GM12878 (cell line): ENCODE measurements around the gene KIFAP3. TPM values are rescaled to one million over a fixed set of nuclear protein-coding genes. Genes with fewer than 3 reads are reported as not detected.

Source experiments
- ATAC-seq: fragments of 200-7000 bp; cut with Tn5 transposase; 3 replicates; pipeline ENCODE4 v1.9.1; 2020; ENCODE audit warnings: mild to moderate bottlenecking, moderate library complexity
- BruUV-seq: library from RNA; stranded (reverse); fragments of 400-500 nt; replicated peaks from 2 replicates; lab custom pipeline; 2021; lab: Mats Ljungman, UMichigan
- CTCF ChIA-PET: fragments of 300-600 bp; sonication (Branson Sonifier 250); formaldehyde crosslinking; extraction: SDS; loops from one replicate; lab custom pipeline; 2021; ENCODE audit warnings: inconsistent platforms; lab: Yijun Ruan, JAX
- POLR2A ChIA-PET: fragments of 350-600 bp; formaldehyde crosslinking; extraction: SDS; loops from one replicate; lab custom pipeline; 2021; ENCODE audit warnings: inconsistent platforms; lab: Charles Lee
- RAD21 ChIA-PET: fragments of 300-600 bp; sonication (Branson Sonifier 250); formaldehyde crosslinking; loops from one replicate; lab custom pipeline; 2023; ENCODE audit warnings: antibody characterized with exemption; ENCODE audit not compliant: unreplicated experiment; lab: Charles Lee
- SMC1A ChIA-PET: fragments of 300-600 bp; sonication (Branson Sonifier 250); formaldehyde crosslinking; loops from one replicate; lab custom pipeline; 2023; ENCODE audit not compliant: unreplicated experiment, uncharacterized antibody; lab: Charles Lee
- DNase-seq: peaks from one replicate; pipeline ENCODE4 v3.0.0-alpha.2; 2011; ENCODE audit warnings: low read depth, low spot score
- FAIRE-seq: peaks from 3 replicates; lab custom pipeline; 2011; peaks lifted over from hg19 to GRCh38; lab: Jason Lieb, UNC
- H2AFZ ChIP-seq: 2 replicates; pipeline ENCODE4 v1.6.0; 2011; ENCODE audit warnings: low read depth, low read length, control low read depth; ENCODE audit not compliant: control insufficient read depth
- H3K27ac ChIP-seq: 2 replicates; pipeline ENCODE4 v1.5.1; 2011; ENCODE audit warnings: control low read depth; ENCODE audit not compliant: control insufficient read depth, insufficient read depth
- H3K27me3 ChIP-seq, 2 experiments: replicated peaks in 1 of 2; 2 replicates each; pipeline versions ENCODE4 v1.6.0 to v1.6.1; 2011; ENCODE audit warnings: low read length in 1 of 2; ENCODE audit not compliant: control insufficient read depth in 2 of 2, insufficient read depth in 2 of 2
- H3K36me3 ChIP-seq, 2 experiments: 2 replicates each; pipeline ENCODE4 v1.5.1; 2011; ENCODE audit warnings: low read length in 1 of 2; ENCODE audit not compliant: control insufficient read depth in 2 of 2, insufficient read depth in 2 of 2
- H3K4me1 ChIP-seq: 2 replicates; pipeline ENCODE4 v1.6.1; 2011; ENCODE audit warnings: mild to moderate bottlenecking, low read length, moderate library complexity, mixed read lengths; ENCODE audit not compliant: control insufficient read depth, insufficient read depth
- H3K4me2 ChIP-seq: 2 replicates; pipeline ENCODE4 v1.6.0; 2011; ENCODE audit warnings: control low read depth; ENCODE audit not compliant: control insufficient read depth, insufficient read depth
- H3K4me3 ChIP-seq: fragments of 200-600 bp; sonication (generic); 2 replicates; pipeline ENCODE4 v1.5.1; 2016
- H3K79me2 ChIP-seq: 2 replicates; pipeline ENCODE4 v1.6.0; 2011; ENCODE audit warnings: low read length; ENCODE audit not compliant: control insufficient read depth, insufficient read depth
- H3K9ac ChIP-seq: 2 replicates; pipeline ENCODE4 v1.8.0; 2011; ENCODE audit warnings: low read length, control low read depth, mixed read lengths; ENCODE audit not compliant: control insufficient read depth, insufficient read depth
- H3K9me3 ChIP-seq: replicated peaks from 3 replicates; pipeline ENCODE4 v1.5.1; 2011; ENCODE audit warnings: mild to moderate bottlenecking, low read length; ENCODE audit not compliant: control insufficient read depth, insufficient read depth
- H4K20me1 ChIP-seq: 2 replicates; pipeline ENCODE4 v1.6.0; 2011; ENCODE audit not compliant: control insufficient read depth, insufficient read depth
- CHD4 ChIP-seq: fragments of 200-600 bp; sonication (generic); IDR thresholded peaks from 2 replicates; pipeline ENCODE4 v1.6.1; 2016; ENCODE audit warnings: mild to moderate bottlenecking
- ESRRA ChIP-seq: IDR thresholded peaks from 2 replicates; pipeline ENCODE4 v1.6.1; 2012; ENCODE audit warnings: mild to moderate bottlenecking, low read length, improper control_type of control experiment
- FOXK2 ChIP-seq: fragments of 450-650 bp; IDR thresholded peaks from 2 replicates; pipeline ENCODE4 v1.6.1; 2017; ENCODE audit warnings: mild to moderate bottlenecking, moderate library complexity
- NFYB ChIP-seq: IDR thresholded peaks from 2 replicates; pipeline ENCODE4 v1.6.1; 2011; ENCODE audit warnings: low read depth, mild to moderate bottlenecking, low read length, improper control_type of control experiment, moderate library complexity; ENCODE audit not compliant: insufficient read depth
- NR2C1 ChIP-seq: fragments of 450-650 bp; IDR thresholded peaks from 2 replicates; pipeline ENCODE4 v1.6.1; 2017; ENCODE audit warnings: antibody characterized with exemption, mild to moderate bottlenecking, moderate library complexity
- WGBS: methylation state at CpG from one replicate; pipeline ENCODE4 v1.1.6; 2016; ENCODE audit warnings: low lambda C conversion rate; ENCODE audit not compliant: insufficient replicate concordance, insufficient coverage; ENCODE audit errors: missing lambda C conversion rate; 5-methylcytosine and 5-hydroxymethylcytosine counted together
- in situ Hi-C: fragments of 300-500 bp; cut with MboI; formaldehyde crosslinking; loops from 9 replicates; pipeline ENCODE4 v1.14.3; 2018; ENCODE audit warnings: mixed read lengths
- intact Hi-C: fragments of 100-400 bp; cut with micrococcal nuclease; formaldehyde crosslinking; loops from one replicate; pipeline ENCODE4 v1.14.2; 2022; ENCODE audit not compliant: unreplicated experiment
- polyA plus RNA-seq, 11 experiments: library from polyadenylated mRNA; depleted of rRNA in 4 of 11; unstranded in 6 of 11; stranded (reverse) in 5 of 11; fragments of >200 nt; fragmentation: Nextera tagmentation in 4 of 11; fragmentation: Illumina TruSeq in 1 of 11; extraction: Ambion mirVana in 4 of 11; extraction: Trizol in 1 of 11; gene quantifications; 1 replicate in 1 of 11; 2 replicates in 10 of 11; pipeline versions ENCODE4 v1.2.1 to v1.2.3, GENCODE V29; 2011 to 2016; ENCODE audit warnings: inconsistent platforms in 2 of 11, missing spikeins in 2 of 11, low read depth in 1 of 11
- total RNA-seq, 4 experiments: library from RNA; depleted of rRNA in 3 of 4; stranded (reverse); fragments of >200 nt in 3 of 4; fragmentation: Illumina TruSeq in 1 of 4; extraction: Trizol in 1 of 4; gene quantifications; 2 replicates each; pipeline versions ENCODE4 v1.2.1 to v1.2.3, GENCODE V29; 2013 to 2021
- TF ChIP-seq, protein P1 (sequence below): fragments of 450-650 bp; formaldehyde crosslinking; IDR thresholded peaks from 2 replicates; pipeline ENCODE4 v1.5.0; 2022; ENCODE audit warnings: mild to moderate bottlenecking, missing genetic modification characterization
- TF ChIP-seq, protein P2 (sequence below): fragments of 150-350 bp; IDR thresholded peaks from 2 replicates; pipeline ENCODE4 v1.6.1; 2014; ENCODE audit warnings: mild to moderate bottlenecking, low read depth, low read length
- TF ChIP-seq, protein P3 (sequence below): fragments of 450-650 bp; IDR thresholded peaks from 2 replicates; pipeline ENCODE4 v1.6.1; 2017; ENCODE audit warnings: mild to moderate bottlenecking

Gene KIFAP3
- total and polyA plus RNA-seq, 10 of the 15 experiments (the other 5 are each of a cell fraction or from before 2014, with no cell fraction given): 13.7 to 100 (median 18.9) TPM

DNA sequence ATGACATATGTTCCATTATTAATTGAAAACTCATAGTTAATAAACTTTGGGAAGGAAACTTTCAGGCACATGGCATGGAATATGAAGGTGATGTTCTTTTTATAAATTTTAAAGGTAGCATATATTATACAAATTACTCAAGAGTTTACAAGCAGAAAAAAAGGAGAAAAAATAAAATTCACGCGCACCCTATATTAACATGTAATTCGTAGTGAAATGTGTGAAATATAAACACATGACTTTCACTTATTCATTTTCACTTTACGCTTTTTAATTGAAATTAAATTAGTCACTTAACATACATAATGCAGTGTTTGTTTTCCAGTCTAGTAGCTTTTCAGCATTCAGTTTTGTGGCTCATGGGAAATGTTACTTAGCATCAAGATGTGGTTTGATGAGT is 153.4 kb downstream of the KIFAP3 start:
- in situ Hi-C loops (loop anchor here (10.0 kb wide), 2 partner anchors 754 to 964 kb away; no protein-coding TSS in a partner anchor), intact Hi-C loops (loop anchor here (10.0 kb wide), 1 partner anchor 764 kb away; no protein-coding TSS in a partner anchor)
- Histone ChIP-seq H3K4me1 (peaks cover 28% of the 10 kb centered on the region), H4K20me1 (no peaks in the 10 kb centered on the region), H3K9ac (no peak overlapping the region), H3K79me2 (no peaks in the 10 kb centered on the region), H2AFZ (no peak overlapping the region), H3K4me3 (no peak overlapping the region), H3K36me3 (no peaks in the 10 kb centered on the region; a peak in 1 of 4 replicates), H3K27me3 (no peaks in the 10 kb centered on the region), H3K9me3 (no peaks in the 10 kb centered on the region), H3K27ac (no peak overlapping the region), H3K4me2 (no peak overlapping the region)
- DNase-seq: no peak
- no peak for ATAC-seq
- BruUV-seq: no TSS peak
- TF ChIP-seq NR2C1: no peak
- TF ChIP-seq NFYB: no peak
- ChIA-PET SMC1A (interaction anchor here (1.0 to 10.5 kb wide), 4 partner anchors 13 to 294 kb away, joined by 3 to 165 read pairs (median 14); partner anchors contain the start of gene SCYL3), RAD21 (no interaction called here), POLR2A (no interaction called here), CTCF (interaction anchor here (1.3 to 1.4 kb wide), 3 partner anchors 8 to 971 kb away, joined by 3 to 6 read pairs (median 3); no protein-coding TSS in a partner anchor)
- no peak for FAIRE-seq
- WGBS: 89% methylated on average over 4 of the region's 4 CpGs

DNA sequence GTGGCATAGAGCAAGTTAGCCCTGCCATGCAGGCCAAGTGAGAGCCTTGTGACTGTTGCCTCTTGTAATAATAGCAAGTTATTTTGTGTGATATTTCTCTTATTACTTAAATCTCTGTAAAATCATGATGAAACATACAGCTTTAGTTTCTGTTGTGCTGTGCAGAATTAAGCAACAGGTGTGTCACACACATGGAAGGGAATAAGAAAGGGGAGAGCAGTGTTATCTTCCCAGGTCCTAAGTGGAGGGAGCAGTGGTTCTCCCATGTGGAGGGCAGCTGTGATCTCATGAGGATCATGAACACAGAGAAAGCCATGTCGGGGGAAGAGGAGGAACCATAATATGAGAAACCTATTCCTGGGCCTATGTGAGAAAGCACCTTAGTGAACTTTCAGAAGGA is 155.6 kb downstream of the KIFAP3 start:
- Histone ChIP-seq H3K79me2 (no peaks in the 10 kb centered on the region; the same call in none of the 2 replicates), H4K20me1 (no peaks in the 10 kb centered on the region), H3K9ac (no peak overlapping the region), H3K27me3 (no peaks in the 10 kb centered on the region), H3K27ac (peak overlapping the region; percentile 73), H3K36me3 (no peaks in the 10 kb centered on the region; a peak in 1 of 4 replicates), H3K4me3 (peak overlapping the region; percentile 25; the same call in 1 of the 2 replicates), H3K4me2 (peak overlapping the region; percentile 39), H3K4me1 (peaks cover 36% of the 10 kb centered on the region), H3K9me3 (no peaks in the 10 kb centered on the region), H2AFZ (peak overlapping the region; percentile 62)
- ChIA-PET CTCF (interaction anchor here (4.4 to 4.9 kb wide), 2 partner anchors 9 to 27 kb away, joined by 19 to 26 read pairs; partner anchors contain the start of gene SCYL3), RAD21 (interaction anchor here (1.0 to 6.9 kb wide), 4 partner anchors 9 to 66 kb away, joined by 3 to 104 read pairs (median 4); partner anchors contain the start of gene SCYL3), SMC1A (interaction anchor here (0.7 to 10.5 kb wide), 8 partner anchors 9 to 614 kb away, joined by 3 to 165 read pairs (median 4); partner anchors contain the start of gene SCYL3), POLR2A (interaction anchor here (3.4 to 7.3 kb wide), 2 partner anchors 10 to 24 kb away, joined by 14 to 104 read pairs; partner anchors contain the start of gene SCYL3)
- 67% methylated on average over 1 of the region's 1 CpG for WGBS
- in situ Hi-C loops (loop anchor here (5.0 kb wide), 1 partner anchor 613 kb away; the partner anchor contains the start of gene GORAB), intact Hi-C loops (loop anchor here (5.0 kb wide), 1 partner anchor 153 kb away; the partner anchor contains the start of gene KIFAP3)
- no TSS peak for BruUV-seq
- DNase-seq (no peak), FAIRE-seq (no peak), ATAC-seq (no peak; the same call in 2 of the 3 replicates)
- no peak for TF ChIP-seq ESRRA
- TF ChIP-seq, protein P1, sequence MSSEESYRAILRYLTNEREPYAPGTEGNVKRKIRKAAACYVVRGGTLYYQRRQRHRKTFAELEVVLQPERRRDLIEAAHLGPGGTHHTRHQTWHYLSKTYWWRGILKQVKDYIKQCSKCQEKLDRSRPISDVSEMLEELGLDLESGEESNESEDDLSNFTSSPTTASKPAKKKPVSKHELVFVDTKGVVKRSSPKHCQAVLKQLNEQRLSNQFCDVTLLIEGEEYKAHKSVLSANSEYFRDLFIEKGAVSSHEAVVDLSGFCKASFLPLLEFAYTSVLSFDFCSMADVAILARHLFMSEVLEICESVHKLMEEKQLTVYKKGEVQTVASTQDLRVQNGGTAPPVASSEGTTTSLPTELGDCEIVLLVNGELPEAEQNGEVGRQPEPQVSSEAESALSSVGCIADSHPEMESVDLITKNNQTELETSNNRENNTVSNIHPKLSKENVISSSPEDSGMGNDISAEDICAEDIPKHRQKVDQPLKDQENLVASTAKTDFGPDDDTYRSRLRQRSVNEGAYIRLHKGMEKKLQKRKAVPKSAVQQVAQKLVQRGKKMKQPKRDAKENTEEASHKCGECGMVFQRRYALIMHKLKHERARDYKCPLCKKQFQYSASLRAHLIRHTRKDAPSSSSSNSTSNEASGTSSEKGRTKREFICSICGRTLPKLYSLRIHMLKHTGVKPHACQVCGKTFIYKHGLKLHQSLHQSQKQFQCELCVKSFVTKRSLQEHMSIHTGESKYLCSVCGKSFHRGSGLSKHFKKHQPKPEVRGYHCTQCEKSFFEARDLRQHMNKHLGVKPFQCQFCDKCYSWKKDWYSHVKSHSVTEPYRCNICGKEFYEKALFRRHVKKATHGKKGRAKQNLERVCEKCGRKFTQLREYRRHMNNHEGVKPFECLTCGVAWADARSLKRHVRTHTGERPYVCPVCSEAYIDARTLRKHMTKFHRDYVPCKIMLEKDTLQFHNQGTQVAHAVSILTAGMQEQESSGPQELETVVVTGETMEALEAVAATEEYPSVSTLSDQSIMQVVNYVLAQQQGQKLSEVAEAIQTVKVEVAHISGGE (CRISPR knock-in tag): no peak
- TF ChIP-seq CHD4: no peak
- no peak for TF ChIP-seq FOXK2
- TF ChIP-seq, protein P2, sequence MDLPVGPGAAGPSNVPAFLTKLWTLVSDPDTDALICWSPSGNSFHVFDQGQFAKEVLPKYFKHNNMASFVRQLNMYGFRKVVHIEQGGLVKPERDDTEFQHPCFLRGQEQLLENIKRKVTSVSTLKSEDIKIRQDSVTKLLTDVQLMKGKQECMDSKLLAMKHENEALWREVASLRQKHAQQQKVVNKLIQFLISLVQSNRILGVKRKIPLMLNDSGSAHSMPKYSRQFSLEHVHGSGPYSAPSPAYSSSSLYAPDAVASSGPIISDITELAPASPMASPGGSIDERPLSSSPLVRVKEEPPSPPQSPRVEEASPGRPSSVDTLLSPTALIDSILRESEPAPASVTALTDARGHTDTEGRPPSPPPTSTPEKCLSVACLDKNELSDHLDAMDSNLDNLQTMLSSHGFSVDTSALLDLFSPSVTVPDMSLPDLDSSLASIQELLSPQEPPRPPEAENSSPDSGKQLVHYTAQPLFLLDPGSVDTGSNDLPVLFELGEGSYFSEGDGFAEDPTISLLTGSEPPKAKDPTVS: no peak
- TF ChIP-seq, protein P3, sequence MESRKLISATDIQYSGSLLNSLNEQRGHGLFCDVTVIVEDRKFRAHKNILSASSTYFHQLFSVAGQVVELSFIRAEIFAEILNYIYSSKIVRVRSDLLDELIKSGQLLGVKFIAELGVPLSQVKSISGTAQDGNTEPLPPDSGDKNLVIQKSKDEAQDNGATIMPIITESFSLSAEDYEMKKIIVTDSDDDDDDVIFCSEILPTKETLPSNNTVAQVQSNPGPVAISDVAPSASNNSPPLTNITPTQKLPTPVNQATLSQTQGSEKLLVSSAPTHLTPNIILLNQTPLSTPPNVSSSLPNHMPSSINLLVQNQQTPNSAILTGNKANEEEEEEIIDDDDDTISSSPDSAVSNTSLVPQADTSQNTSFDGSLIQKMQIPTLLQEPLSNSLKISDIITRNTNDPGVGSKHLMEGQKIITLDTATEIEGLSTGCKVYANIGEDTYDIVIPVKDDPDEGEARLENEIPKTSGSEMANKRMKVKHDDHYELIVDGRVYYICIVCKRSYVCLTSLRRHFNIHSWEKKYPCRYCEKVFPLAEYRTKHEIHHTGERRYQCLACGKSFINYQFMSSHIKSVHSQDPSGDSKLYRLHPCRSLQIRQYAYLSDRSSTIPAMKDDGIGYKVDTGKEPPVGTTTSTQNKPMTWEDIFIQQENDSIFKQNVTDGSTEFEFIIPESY: no peak
